ENCODE measurements around the gene INTS6L. TPM values are rescaled to one million over a fixed set of nuclear protein-coding genes. Genes with fewer than 3 reads are reported as not detected.

Gene INTS6L
- polyA plus RNA-seq, 3 donors = 2.7 to 29.0 (median 3.0) TPM

- intact Hi-C loops (cut with micrococcal nuclease) = loop anchor here in 1 of 2 donors (10.0 kb wide), 1 partner anchor 117 kb away; no protein-coding TSS in a partner anchor
Observed at GRCh38 chrX:135477576-135477975, 42.9 kb upstream of the INTS6L start.

GRCh38 chrX:135480076-135480475 lies 40.4 kb upstream of the INTS6L start:
- intact Hi-C loops (cut with micrococcal nuclease) = loop anchor here (10.0 kb wide), 1 partner anchor 95 kb away; no protein-coding TSS in a partner anchor
- H3K27ac Mint-ChIP-seq = no peak overlapping the region
- Histone ChIP-seq H3K9me3 (replicated peaks in 1 of 2; ENCODE audit: control insufficient read depth in 1 of 2, insufficient read depth in 1 of 2, low read length in 2 of 2) (no peaks in the 10 kb centered on the region), H3K79me2 (ENCODE audit: insufficient read depth, low read length) (no peaks in the 10 kb centered on the region), H4K20me1 (ENCODE audit: insufficient read depth, low read length) (no peaks in the 10 kb centered on the region), H3K27ac (ENCODE audit: low read depth in 1 of 2, low read length in 2 of 2) (no peak overlapping the region), H3K27me3 (ENCODE audit: control insufficient read depth in 2 of 2, insufficient read depth in 2 of 2, low read length in 2 of 2) (peaks cover 0 to 4% of the 10 kb centered on the region in 2 donors), H3K36me3 (replicated peaks in 1 of 2; ENCODE audit: control insufficient read depth in 1 of 2, insufficient read depth in 2 of 2, low read length in 2 of 2) (no peaks in the 10 kb centered on the region), H3K4me1 (ENCODE audit: control insufficient read depth in 1 of 2, insufficient read depth in 2 of 2, low read length in 2 of 2) (no peaks in the 10 kb centered on the region), H3K4me2 (replicated peaks; ENCODE audit: extremely low read depth, low read length, poor library complexity, severe bottlenecking) (no peak overlapping the region), H2AFZ (ENCODE audit: insufficient read depth, low read depth, low read length, poor library complexity, severe bottlenecking) (no peak overlapping the region), H3K4me3 (replicated peaks in 1 of 3; ENCODE audit: low read depth in 2 of 3, low read length in 3 of 3) (no peak overlapping the region), H3K9ac (ENCODE audit: insufficient read depth, low read length, poor library complexity, severe bottlenecking) (no peak overlapping the region)
- TF ChIP-seq CTCF (IDR thresholded peaks at IDR 0.05) = no peak
- no peaks in the 10 kb centered on the region for H3K36me3 Mint-ChIP-seq
- no peak overlapping the region for H3K4me3 Mint-ChIP-seq
- no CpG with 5 or more reads among the region's 7 CpGs for WGBS (ENCODE audit: insufficient coverage)
- H3K4me1 Mint-ChIP-seq = no peaks in the 10 kb centered on the region
- H3K27me3 Mint-ChIP-seq (ENCODE audit: low read depth in 3 of 3) = peaks cover 2 to 11% (median 4%) of the 10 kb centered on the region in 3 donors
- no peaks in the 10 kb centered on the region for H3K9me3 Mint-ChIP-seq
- no peak for DNase-seq

More at GRCh38 chrX:135477576-135477975, 42.9 kb upstream of the INTS6L start:
- Histone ChIP-seq H3K4me1 (ENCODE audit: control insufficient read depth in 1 of 2, insufficient read depth in 2 of 2, low read length in 2 of 2) (no peaks in the 10 kb centered on the region), H2AFZ (ENCODE audit: insufficient read depth, low read depth, low read length, poor library complexity, severe bottlenecking) (no peak overlapping the region), H3K9ac (ENCODE audit: insufficient read depth, low read length, poor library complexity, severe bottlenecking) (no peak overlapping the region), H3K36me3 (replicated peaks in 1 of 2; ENCODE audit: control insufficient read depth in 1 of 2, insufficient read depth in 2 of 2, low read length in 2 of 2) (no peaks in the 10 kb centered on the region), H3K27ac (ENCODE audit: low read depth in 1 of 2, low read length in 2 of 2) (no peak overlapping the region), H3K4me2 (replicated peaks; ENCODE audit: extremely low read depth, low read length, poor library complexity, severe bottlenecking) (no peak overlapping the region), H3K9me3 (replicated peaks in 1 of 2; ENCODE audit: control insufficient read depth in 1 of 2, insufficient read depth in 1 of 2, low read length in 2 of 2) (no peaks in the 10 kb centered on the region), H3K27me3 (ENCODE audit: control insufficient read depth in 2 of 2, insufficient read depth in 2 of 2, low read length in 2 of 2) (peaks cover 0 to 6% of the 10 kb centered on the region in 2 donors), H4K20me1 (ENCODE audit: insufficient read depth, low read length) (no peaks in the 10 kb centered on the region), H3K79me2 (ENCODE audit: insufficient read depth, low read length) (no peaks in the 10 kb centered on the region), H3K4me3 (replicated peaks in 1 of 3; ENCODE audit: low read depth in 2 of 3, low read length in 3 of 3) (no peak overlapping the region)
- Mint-ChIP-seq H3K27ac (no peak overlapping the region), H3K36me3 (no peaks in the 10 kb centered on the region), H3K4me1 (no peaks in the 10 kb centered on the region), H3K4me3 (no peak overlapping the region), H3K27me3 (ENCODE audit: low read depth in 3 of 3) (peaks cover 2 to 8% (median 8%) of the 10 kb centered on the region in 3 donors), H3K9me3 (peaks cover 0 to 1% (median 0%) of the 10 kb centered on the region in 7 donors)
- TF ChIP-seq CTCF (IDR thresholded peaks at IDR 0.05) = peak; percentile 6
- no CpG with 5 or more reads among the region's 3 CpGs for WGBS (ENCODE audit: insufficient coverage)
- DNase-seq = peak in 2 of 3 donors; percentile 1 to 4
